ENCODE measurements around the gene RAB19. TPM values are rescaled to one million over a fixed set of nuclear protein-coding genes. Genes with fewer than 3 reads are reported as not detected.

RAB19 gene
- total and polyA plus RNA-seq, 2 of the 8 experiments (the other 6 are each of a cell fraction or from before 2014, with no cell fraction given) = 9.8 to 11.0 TPM

GRCh38 chr7:140454657-140455015, 50.8 kb downstream of the RAB19 start:
- no peaks in the 10 kb centered on the region for H3K23me2 ChIP-seq (ENCODE audit: low read depth, low read length)
- no peak overlapping the region for H2BK120ac ChIP-seq (replicated peaks; ENCODE audit: low read depth, low read length)
- H3K18ac ChIP-seq (ENCODE audit: extremely low read depth, low read length) = 0 out of 2 replicates have a peak overlapping the region, but pooled peaks have one; percentile 9
- CTCF ChIA-PET (ENCODE audit: partially characterized antibody) = interaction anchor here (1.2 to 5.2 kb wide), 3 partner anchors 10 to 38 kb away, joined by 3 to 27 read pairs (median 5); no protein-coding TSS in a partner anchor
- FAIRE-seq (no peak), DNase-seq (ENCODE audit: low read depth in 1 of 2, low spot score in 2 of 2) (no peak)
- H3K4ac ChIP-seq (replicated peaks; ENCODE audit: insufficient read length, low read depth, low read length) = no peak overlapping the region
- peaks cover 0 to 4% of the 10 kb centered on the region in 2 experiments for H4K20me1 ChIP-seq (replicated peaks in 1 of 2; ENCODE audit: control insufficient read depth in 1 of 2, insufficient read depth in 2 of 2, low read length in 2 of 2)
- H3K56ac ChIP-seq (replicated peaks; ENCODE audit: insufficient read length, low read depth, low read length) = no peak overlapping the region
- peak overlapping the region; percentile 61; the same call in 1 of the 2 replicates for H3K27ac ChIP-seq (ENCODE audit: low read depth, low read length)
- POLR2A ChIA-PET (ENCODE audit: partially characterized antibody) = interaction anchor here (0.9 to 1.4 kb wide), 4 partner anchors 9 to 57 kb away, joined by 3 to 4 read pairs (median 3); partner anchors contain the start of gene SLC37A3
- no peak overlapping the region for H4K91ac ChIP-seq (replicated peaks; ENCODE audit: insufficient read length, low read length)
- H2BK12ac ChIP-seq (ENCODE audit: low read depth, low read length) = 0 out of 2 replicates have a peak overlapping the region, but pooled peaks have one; percentile 30
- H3K27me3 ChIP-seq (replicated peaks in 1 of 4; ENCODE audit: control insufficient read depth in 3 of 4, extremely low read depth in 1 of 4, insufficient read depth in 3 of 4, low read length in 3 of 4) = peaks cover 0 to 1% (median 0%) of the 10 kb centered on the region in 4 experiments; a peak in 1 of 7 replicates
- WGBS, 2 experiments (ENCODE audit: extremely low coverage in 1 of 2, insufficient coverage in 1 of 2, insufficient read length in 1 of 2, insufficient replicate concordance in 2 of 2, low coverage in 1 of 2, low lambda C conversion rate in 2 of 2, missing lambda C conversion rate in 1 of 2) = 91% methylated on average over 8 of the region's 8 CpGs; no CpG with 5 or more reads in 1 of the 2 experiments
- peak overlapping the region in 1 of 2 experiments; percentile 18; a peak in 1 of 4 replicates for H3K4me2 ChIP-seq (ENCODE audit: insufficient read depth in 1 of 2, low read depth in 2 of 2, low read length in 2 of 2)
- H3K79me1 ChIP-seq (ENCODE audit: low read depth, low read length) = 0 out of 2 replicates have a peak, but pooled peaks cover 4% of the 10 kb centered on the region
- peak overlapping the region; percentile 69; the same call in 1 of the 2 replicates for H2BK5ac ChIP-seq (ENCODE audit: low read depth, low read length)
- H3K4me3 ChIP-seq (ENCODE audit: extremely low read depth in 1 of 4, insufficient read depth in 2 of 4, low read depth in 3 of 4, low read length in 4 of 4) = peak overlapping the region in 1 of 4 experiments; percentile 27; a peak in 1 of 8 replicates
- peak overlapping the region; percentile 73; the same call in 1 of the 2 replicates for H2BK15ac ChIP-seq (ENCODE audit: low read length)
- H3K36me3 ChIP-seq (ENCODE audit: control insufficient read depth in 2 of 4, insufficient read depth in 4 of 4, low read length in 3 of 4) = peaks cover 13 to 56% (median 18%) of the 10 kb centered on the region in 4 experiments
- no peak overlapping the region for H3K9ac ChIP-seq (replicated peaks in 1 of 4; ENCODE audit: extremely low read depth in 1 of 4, low read depth in 3 of 4, low read length in 3 of 4)
- H4K5ac ChIP-seq (ENCODE audit: insufficient read length, low read depth, low read length) = no peak overlapping the region
- H2BK20ac ChIP-seq (ENCODE audit: low read length) = peak overlapping the region; percentile 16
- no peak overlapping the region for H3K14ac ChIP-seq (ENCODE audit: insufficient read length)
- H2AFZ ChIP-seq (ENCODE audit: low read length) = no peak overlapping the region
- peaks cover 0 to 38% of the 10 kb centered on the region in 2 experiments; a peak in 2 of 4 replicates for H3K79me2 ChIP-seq (ENCODE audit: control insufficient read depth in 1 of 2, insufficient read depth in 2 of 2, low read length in 2 of 2)
- H3K23ac ChIP-seq (ENCODE audit: insufficient read length) = no peak overlapping the region
- H3K9me3 ChIP-seq (ENCODE audit: insufficient read depth in 2 of 2, low read depth in 1 of 2, low read length in 1 of 2) = no peaks in the 10 kb centered on the region
- H3K4me1 ChIP-seq (replicated peaks in 1 of 4; ENCODE audit: control insufficient read depth in 3 of 4, insufficient read depth in 4 of 4, low read length in 3 of 4) = peaks cover 7 to 31% (median 23%) of the 10 kb centered on the region in 4 experiments; a peak in 6 of 7 replicates
- TF ChIP-seq ZNF274 (IDR thresholded peaks at IDR 0.05; ENCODE audit: borderline replicate concordance, extremely low read depth, low read length) (no peak), RNF2 (IDR thresholded peaks at IDR 0.05; ENCODE audit: borderline replicate concordance, low read depth, low read length, missing control alignments, poor library complexity, severe bottlenecking) (no peak), EZH2 (IDR thresholded peaks at IDR 0.05; ENCODE audit: low read depth, low read length, severe bottlenecking) (no peak), CHD2 (IDR thresholded peaks at IDR 0.05; ENCODE audit: low read length) (no peak), BACH1 (IDR thresholded peaks at IDR 0.05; ENCODE audit: low read length) (no peak), MAFK (IDR thresholded peaks at IDR 0.05; ENCODE audit: low read depth, low read length) (no peak), ATF2 (IDR thresholded peaks at IDR 0.05; ENCODE audit: low read length) (no peak)
- peak overlapping the region; percentile 41 for H2AK5ac ChIP-seq (ENCODE audit: low read depth, low read length)
- H4K8ac ChIP-seq (ENCODE audit: extremely low read depth, insufficient read depth, low read length) = no peak overlapping the region

Data from H1 (cell line).